ENCODE results near the gene PLCB1.

The PLCB1 gene

DNA sequence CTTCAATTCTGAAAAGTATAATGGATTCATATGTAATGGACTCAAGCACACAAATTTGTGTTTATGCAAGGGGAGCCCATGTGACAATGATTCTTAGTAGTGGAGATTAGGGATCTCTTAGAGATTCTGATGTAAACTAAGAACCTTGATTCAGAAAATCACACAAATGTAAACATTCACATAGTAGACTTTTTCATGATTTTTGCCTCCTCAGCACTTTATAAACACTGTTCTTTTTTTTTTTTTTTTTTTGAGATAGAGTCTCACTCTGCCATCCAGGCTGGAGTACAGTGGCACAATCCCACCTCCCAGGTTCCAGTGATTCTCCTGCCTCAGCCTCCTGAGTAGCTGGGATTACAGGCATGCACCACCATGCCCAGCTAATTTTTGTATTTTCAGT is 766.8 kb downstream of the PLCB1 start:
- Histone ChIP-seq H3K27me3 (ENCODE audit: control insufficient read depth in 3 of 3, insufficient read depth in 3 of 3, low read depth in 1 of 3, low read length in 3 of 3) (no peaks in the 10 kb centered on the region), H2BK120ac (ENCODE audit: low read depth, low read length) (no peak overlapping the region), H3K27ac (replicated peaks; ENCODE audit: low read length) (no peak overlapping the region), H3K4me2 (ENCODE audit: insufficient read depth, low read length, poor library complexity, severe bottlenecking) (no peak overlapping the region), H3K4me3 (ENCODE audit: low read length in 2 of 2) (no peak overlapping the region), H3K4ac (ENCODE audit: low read length) (no peak overlapping the region), H3K79me1 (ENCODE audit: low read depth, low read length) (no peaks in the 10 kb centered on the region), H3K14ac (ENCODE audit: low read length) (no peak overlapping the region), H2AK5ac (ENCODE audit: low read depth, low read length) (no peak overlapping the region), H4K91ac (ENCODE audit: low read depth, low read length, poor library complexity) (no peak overlapping the region), H2BK15ac (ENCODE audit: low read length) (no peak overlapping the region), H2BK5ac (ENCODE audit: low read length) (no peak overlapping the region), H3K23ac (ENCODE audit: low read depth, low read length, poor library complexity) (no peak overlapping the region), H4K8ac (ENCODE audit: low read depth, low read length) (no peak overlapping the region), H3K4me1 (ENCODE audit: control insufficient read depth in 2 of 2, insufficient read depth in 1 of 2, low read depth in 1 of 2, low read length in 2 of 2) (no peaks in the 10 kb centered on the region), H3K36me3 (replicated peaks in 1 of 2; ENCODE audit: control insufficient read depth in 2 of 2, insufficient read depth in 2 of 2, low read length in 2 of 2) (no peaks in the 10 kb centered on the region), H2AFZ (ENCODE audit: low read length) (no peak overlapping the region), H3K9me3 (replicated peaks in 1 of 2; ENCODE audit: control insufficient read depth in 2 of 2, insufficient read depth in 1 of 2, low read depth in 1 of 2, low read length in 2 of 2) (peaks cover 3 to 23% of the 10 kb centered on the region in 2 donors), H3K9ac (ENCODE audit: low read depth, low read length, poor library complexity) (no peak overlapping the region), H2BK12ac (ENCODE audit: low read length) (no peak overlapping the region), H3K18ac (ENCODE audit: low read length) (no peak overlapping the region)
- DNase-seq (ENCODE audit: low spot score): no peak

DNA sequence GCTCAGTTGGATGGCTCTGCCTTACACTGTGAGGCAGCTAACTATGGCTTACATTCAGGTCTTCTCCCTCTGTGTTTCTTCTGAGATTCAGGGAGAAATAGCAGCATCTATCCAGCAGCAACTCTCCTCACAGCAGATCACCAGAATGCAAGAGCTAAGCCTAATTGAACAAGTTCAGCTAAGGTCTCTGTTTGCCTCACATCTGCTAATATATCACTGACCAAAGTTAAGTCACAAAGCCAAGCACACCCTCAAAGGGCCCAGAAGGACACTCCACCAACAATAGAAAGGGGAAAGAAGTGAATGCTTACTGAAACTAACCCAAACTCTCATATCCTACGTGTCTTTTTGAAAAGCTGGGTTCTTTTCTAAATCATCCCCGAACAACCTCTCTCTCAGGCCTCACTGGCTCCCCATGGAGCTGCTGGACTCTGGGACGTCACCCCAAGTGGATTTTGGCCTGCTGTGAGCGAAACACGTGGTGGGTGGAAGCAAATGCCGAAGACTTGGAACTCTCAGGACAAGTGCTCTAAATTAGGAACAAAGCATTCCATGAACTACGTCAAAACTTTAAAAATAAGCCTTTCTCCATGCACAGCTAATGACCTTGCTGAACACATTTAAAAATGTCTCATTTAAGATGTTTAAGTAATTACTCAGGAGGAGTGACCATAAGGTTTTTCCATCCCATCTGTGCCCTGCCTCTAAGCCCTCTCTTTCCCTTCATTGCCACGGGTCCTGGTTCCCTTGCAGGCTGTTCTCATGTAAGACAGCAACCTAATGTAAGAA is 769.4 kb downstream of the PLCB1 start:
- no peak overlapping the region for H2BK15ac ChIP-seq (ENCODE audit: low read length)
- H3K4me3 ChIP-seq (ENCODE audit: low read length in 2 of 2): no peak overlapping the region
- H3K14ac ChIP-seq (ENCODE audit: low read length): no peak overlapping the region
- no peaks in the 10 kb centered on the region for H3K79me1 ChIP-seq (ENCODE audit: low read depth, low read length)
- no peak overlapping the region for H2AFZ ChIP-seq (ENCODE audit: low read length)
- DNase-seq (ENCODE audit: low spot score): no peak
- H4K91ac ChIP-seq (ENCODE audit: low read depth, low read length, poor library complexity): no peak overlapping the region
- no peak overlapping the region for H3K4me2 ChIP-seq (ENCODE audit: insufficient read depth, low read length, poor library complexity, severe bottlenecking)
- H3K23ac ChIP-seq (ENCODE audit: low read depth, low read length, poor library complexity): no peak overlapping the region
- H3K18ac ChIP-seq (ENCODE audit: low read length): no peak overlapping the region
- H4K8ac ChIP-seq (ENCODE audit: low read depth, low read length): no peak overlapping the region
- H2BK120ac ChIP-seq (ENCODE audit: low read depth, low read length): no peak overlapping the region
- no peak overlapping the region for H3K4ac ChIP-seq (ENCODE audit: low read length)
- H3K9ac ChIP-seq (ENCODE audit: low read depth, low read length, poor library complexity): no peak overlapping the region
- H3K4me1 ChIP-seq (ENCODE audit: control insufficient read depth in 2 of 2, insufficient read depth in 1 of 2, low read depth in 1 of 2, low read length in 2 of 2): peaks cover 0 to 1% of the 10 kb centered on the region in 2 donors
- H3K36me3 ChIP-seq (replicated peaks in 1 of 2; ENCODE audit: control insufficient read depth in 2 of 2, insufficient read depth in 2 of 2, low read length in 2 of 2): no peaks in the 10 kb centered on the region
- H2AK5ac ChIP-seq (ENCODE audit: low read depth, low read length): no peak overlapping the region
- no peak overlapping the region for H3K27ac ChIP-seq (replicated peaks; ENCODE audit: low read length)
- no CpG with 5 or more reads among the region's 8 CpGs for WGBS, 2 donors (ENCODE audit: extremely low coverage in 2 of 2, insufficient read length in 2 of 2, insufficient replicate concordance in 1 of 2)
- H3K27me3 ChIP-seq (ENCODE audit: control insufficient read depth in 3 of 3, insufficient read depth in 3 of 3, low read depth in 1 of 3, low read length in 3 of 3): peaks cover 0 to 4% (median 0%) of the 10 kb centered on the region in 3 experiments
- H2BK5ac ChIP-seq (ENCODE audit: low read length): no peak overlapping the region
- H2BK12ac ChIP-seq (ENCODE audit: low read length): no peak overlapping the region
- H3K9me3 ChIP-seq (replicated peaks in 1 of 2; ENCODE audit: control insufficient read depth in 2 of 2, insufficient read depth in 1 of 2, low read depth in 1 of 2, low read length in 2 of 2): peaks cover 0 to 4% of the 10 kb centered on the region in 2 donors

DNA sequence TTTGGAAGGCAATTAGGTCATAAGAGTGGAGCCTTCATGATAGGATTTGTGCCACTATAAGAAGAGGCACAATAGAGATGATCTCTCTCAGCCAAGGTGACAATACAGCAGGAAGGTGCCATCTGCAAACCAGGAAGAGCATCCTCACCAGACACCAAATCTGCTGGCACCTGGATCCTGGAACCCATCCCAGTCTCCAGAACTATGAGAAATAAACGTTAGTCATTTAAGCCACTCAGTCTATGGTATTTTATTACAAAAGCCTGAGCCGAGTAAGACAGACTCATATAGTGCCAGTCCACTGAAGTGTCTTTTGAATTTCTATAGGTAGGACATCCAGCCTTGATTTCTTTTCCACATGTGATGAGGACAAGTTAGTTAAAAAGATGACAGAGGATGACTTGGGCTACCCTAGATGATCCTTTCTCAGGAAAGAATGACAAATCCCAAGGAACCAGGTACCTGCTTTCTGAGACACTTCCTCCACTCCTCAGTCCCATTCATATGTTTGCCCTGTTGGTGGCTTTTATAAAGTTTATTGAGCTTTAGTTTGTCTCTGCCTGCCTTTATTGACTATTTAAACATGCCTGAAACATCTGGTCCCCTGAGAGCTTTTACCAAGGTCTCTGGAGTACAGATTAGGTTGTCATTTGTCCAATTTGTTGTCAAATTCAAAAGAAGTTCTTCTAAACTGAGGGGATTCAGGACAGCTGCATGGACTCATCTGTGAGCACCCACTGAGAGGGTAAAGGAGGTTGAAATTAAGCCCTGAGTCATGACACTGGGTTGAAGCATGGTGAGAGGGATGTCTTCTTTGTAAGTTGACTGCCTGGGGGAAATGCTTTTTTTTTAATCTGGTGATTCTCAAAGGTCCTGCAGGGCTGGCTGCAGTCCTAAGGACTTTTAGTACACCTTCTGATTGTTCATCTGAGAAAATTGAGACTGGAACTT is 771.9 kb downstream of the PLCB1 start:
- peaks cover 0 to 4% (median 0%) of the 10 kb centered on the region in 3 experiments for H3K27me3 ChIP-seq (ENCODE audit: control insufficient read depth in 3 of 3, insufficient read depth in 3 of 3, low read depth in 1 of 3, low read length in 3 of 3)
- no peaks in the 10 kb centered on the region for H3K79me1 ChIP-seq (ENCODE audit: low read depth, low read length)
- no peaks in the 10 kb centered on the region for H3K36me3 ChIP-seq (replicated peaks in 1 of 2; ENCODE audit: control insufficient read depth in 2 of 2, insufficient read depth in 2 of 2, low read length in 2 of 2)
- no peak for DNase-seq (ENCODE audit: low spot score)
- no peak overlapping the region for H3K23ac ChIP-seq (ENCODE audit: low read depth, low read length, poor library complexity)
- H4K8ac ChIP-seq (ENCODE audit: low read depth, low read length): no peak overlapping the region
- no peak overlapping the region for H3K4me2 ChIP-seq (ENCODE audit: insufficient read depth, low read length, poor library complexity, severe bottlenecking)
- no peak overlapping the region for H3K4me3 ChIP-seq (ENCODE audit: low read length in 2 of 2)
- peaks cover 0 to 1% of the 10 kb centered on the region in 2 donors for H3K4me1 ChIP-seq (ENCODE audit: control insufficient read depth in 2 of 2, insufficient read depth in 1 of 2, low read depth in 1 of 2, low read length in 2 of 2)
- H2AFZ ChIP-seq (ENCODE audit: low read length): no peak overlapping the region
- H2BK15ac ChIP-seq (ENCODE audit: low read length): no peak overlapping the region
- H2AK5ac ChIP-seq (ENCODE audit: low read depth, low read length): no peak overlapping the region
- no peak overlapping the region for H2BK12ac ChIP-seq (ENCODE audit: low read length)
- H3K4ac ChIP-seq (ENCODE audit: low read length): no peak overlapping the region
- H2BK120ac ChIP-seq (ENCODE audit: low read depth, low read length): no peak overlapping the region
- WGBS, 2 donors (ENCODE audit: extremely low coverage in 2 of 2, insufficient read length in 2 of 2, insufficient replicate concordance in 1 of 2): no CpG with 5 or more reads among the region's 2 CpGs
- no peak overlapping the region for H3K27ac ChIP-seq (replicated peaks; ENCODE audit: low read length)
- no peak overlapping the region for H4K91ac ChIP-seq (ENCODE audit: low read depth, low read length, poor library complexity)
- H3K14ac ChIP-seq (ENCODE audit: low read length): no peak overlapping the region
- H3K18ac ChIP-seq (ENCODE audit: low read length): no peak overlapping the region
- no peak overlapping the region for H2BK5ac ChIP-seq (ENCODE audit: low read length)
- H3K9ac ChIP-seq (ENCODE audit: low read depth, low read length, poor library complexity): no peak overlapping the region
- H3K9me3 ChIP-seq (replicated peaks in 1 of 2; ENCODE audit: control insufficient read depth in 2 of 2, insufficient read depth in 1 of 2, low read depth in 1 of 2, low read length in 2 of 2): no peaks in the 10 kb centered on the region

DNA sequence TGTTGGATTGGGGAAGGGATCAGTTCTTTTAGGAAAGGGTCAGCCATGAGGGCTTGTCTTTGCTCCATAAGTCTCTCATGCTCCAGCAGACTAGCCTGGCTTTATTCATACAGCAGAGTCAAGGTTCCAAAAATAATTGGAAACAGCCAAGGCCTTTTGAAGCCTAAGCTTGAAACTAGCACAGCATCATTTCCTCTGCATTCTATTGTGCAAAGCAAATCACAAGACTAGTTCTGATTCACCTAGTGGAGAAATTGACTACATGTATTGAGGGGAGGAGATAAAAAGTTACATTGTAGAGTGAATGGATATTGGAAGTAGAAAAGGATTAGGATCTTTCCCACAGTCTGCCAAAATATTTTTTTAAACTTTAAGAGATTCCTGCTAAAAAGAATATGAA is 777.5 kb downstream of the PLCB1 start:
- Histone ChIP-seq H2BK120ac (ENCODE audit: low read depth, low read length) (no peak overlapping the region), H3K14ac (ENCODE audit: low read length) (no peak overlapping the region), H3K18ac (ENCODE audit: low read length) (no peak overlapping the region), H3K23ac (ENCODE audit: low read depth, low read length, poor library complexity) (no peak overlapping the region), H3K27me3 (ENCODE audit: control insufficient read depth in 3 of 3, insufficient read depth in 3 of 3, low read depth in 1 of 3, low read length in 3 of 3) (no peaks in the 10 kb centered on the region), H2AFZ (ENCODE audit: low read length) (no peak overlapping the region), H2BK5ac (ENCODE audit: low read length) (no peak overlapping the region), H3K4me1 (ENCODE audit: control insufficient read depth in 2 of 2, insufficient read depth in 1 of 2, low read depth in 1 of 2, low read length in 2 of 2) (peaks cover 2 to 9% of the 10 kb centered on the region in 2 donors), H4K8ac (ENCODE audit: low read depth, low read length) (no peak overlapping the region), H3K79me1 (ENCODE audit: low read depth, low read length) (no peaks in the 10 kb centered on the region), H3K27ac (replicated peaks; ENCODE audit: low read length) (no peak overlapping the region), H3K9ac (ENCODE audit: low read depth, low read length, poor library complexity) (no peak overlapping the region), H2BK12ac (ENCODE audit: low read length) (no peak overlapping the region), H3K36me3 (replicated peaks in 1 of 2; ENCODE audit: control insufficient read depth in 2 of 2, insufficient read depth in 2 of 2, low read length in 2 of 2) (no peaks in the 10 kb centered on the region), H4K91ac (ENCODE audit: low read depth, low read length, poor library complexity) (no peak overlapping the region), H3K4me3 (ENCODE audit: low read length in 2 of 2) (no peak overlapping the region), H2BK15ac (ENCODE audit: low read length) (no peak overlapping the region), H3K9me3 (replicated peaks in 1 of 2; ENCODE audit: control insufficient read depth in 2 of 2, insufficient read depth in 1 of 2, low read depth in 1 of 2, low read length in 2 of 2) (peaks cover 2 to 4% of the 10 kb centered on the region in 2 donors), H3K4ac (ENCODE audit: low read length) (no peak overlapping the region), H2AK5ac (ENCODE audit: low read depth, low read length) (no peak overlapping the region), H3K4me2 (ENCODE audit: insufficient read depth, low read length, poor library complexity, severe bottlenecking) (no peak overlapping the region)
- DNase-seq (ENCODE audit: low spot score): no peak

All from neuronal stem cell (in vitro differentiated cells).